Upper lobe of right lung (tissue), 1 donor: ENCODE data around the gene HPS6. TPM values are rescaled to one million over a fixed set of nuclear protein-coding genes. Genes with fewer than 3 reads are reported as not detected.

Experiments used
- ATAC-seq: fragments of 200-7000 bp; cut with Tn5 transposase; one replicate; pipeline ENCODE4 v1.9.1; 2020; ENCODE audit warnings: mild to moderate bottlenecking, moderate library complexity
- DNase-seq: peaks from one replicate; pipeline ENCODE4 v3.0.0-alpha.2; 2020
- H3K27ac ChIP-seq: fragments of 200-600 bp; one replicate; pipeline ENCODE4 v1.8.0; 2022
- H3K27me3 ChIP-seq: fragments of 200-600 bp; one replicate; pipeline ENCODE4 v1.8.0; 2022; ENCODE audit warnings: mild to moderate bottlenecking
- H3K36me3 ChIP-seq: fragments of 200-600 bp; one replicate; pipeline ENCODE4 v1.8.0; 2022
- H3K4me1 ChIP-seq: fragments of 200-600 bp; one replicate; pipeline ENCODE4 v1.8.0; 2022
- H3K4me3 ChIP-seq: fragments of 200-600 bp; one replicate; pipeline ENCODE4 v1.8.0; 2022; ENCODE audit warnings: mild to moderate bottlenecking
- H3K9me3 ChIP-seq: fragments of 200-600 bp; one replicate; pipeline ENCODE4 v1.8.0; 2022
- intact Hi-C: fragments of 100-400 bp; cut with DNase I; formaldehyde crosslinking; loops from one replicate; pipeline ENCODE4 v1.11.0; 2022
- total RNA-seq: library from RNA; stranded (reverse); fragmentation: NEBNext Ultra II Directional; extraction: Animal tissue kit (Norgen Biotek cat#: 25700); gene quantifications from one replicate; pipeline ENCODE4 v1.2.1, GENCODE V29; 2021
- TF ChIP-seq, protein P1 (sequence below): fragments of 200-600 bp; IDR thresholded peaks from one replicate; pipeline ENCODE4 v1.8.0; 2022; ENCODE audit warnings: antibody characterized with exemption
- donor health status: DM: no; HTN: yes; CAD: no; lungs with severe emphysema.

Gene HPS6
- total RNA-seq, 1 donor from 2014 or later: 22.6 TPM

DNA sequence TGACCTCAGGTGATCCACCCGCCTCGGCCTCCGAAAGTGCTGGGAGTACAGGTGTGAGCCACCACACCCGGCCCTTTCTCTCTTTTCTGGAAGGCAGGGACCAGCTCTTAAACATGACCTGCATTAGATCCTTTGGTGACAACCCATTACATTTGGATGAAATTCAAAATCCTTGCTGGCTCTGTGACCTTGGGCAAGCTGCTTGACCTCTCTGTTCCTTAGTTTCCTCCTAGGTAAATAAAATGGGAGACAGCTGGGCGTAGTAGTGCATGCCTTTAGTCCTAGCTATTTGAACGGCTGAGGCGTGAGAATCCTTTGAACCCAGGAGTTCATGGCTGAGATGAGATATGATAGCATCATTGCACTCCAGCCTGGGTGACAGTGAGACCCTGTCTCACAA, 31.3 kb downstream of the HPS6 start:
- ATAC-seq (no peak), DNase-seq (no peak)
- Histone ChIP-seq H3K4me1 (no peaks in the 10 kb centered on the region), H3K36me3 (no peaks in the 10 kb centered on the region), H3K27me3 (no peaks in the 10 kb centered on the region), H3K27ac (no peak overlapping the region), H3K9me3 (no peaks in the 10 kb centered on the region), H3K4me3 (no peak overlapping the region)
- intact Hi-C loops: no loop called here
- TF ChIP-seq, protein P1, sequence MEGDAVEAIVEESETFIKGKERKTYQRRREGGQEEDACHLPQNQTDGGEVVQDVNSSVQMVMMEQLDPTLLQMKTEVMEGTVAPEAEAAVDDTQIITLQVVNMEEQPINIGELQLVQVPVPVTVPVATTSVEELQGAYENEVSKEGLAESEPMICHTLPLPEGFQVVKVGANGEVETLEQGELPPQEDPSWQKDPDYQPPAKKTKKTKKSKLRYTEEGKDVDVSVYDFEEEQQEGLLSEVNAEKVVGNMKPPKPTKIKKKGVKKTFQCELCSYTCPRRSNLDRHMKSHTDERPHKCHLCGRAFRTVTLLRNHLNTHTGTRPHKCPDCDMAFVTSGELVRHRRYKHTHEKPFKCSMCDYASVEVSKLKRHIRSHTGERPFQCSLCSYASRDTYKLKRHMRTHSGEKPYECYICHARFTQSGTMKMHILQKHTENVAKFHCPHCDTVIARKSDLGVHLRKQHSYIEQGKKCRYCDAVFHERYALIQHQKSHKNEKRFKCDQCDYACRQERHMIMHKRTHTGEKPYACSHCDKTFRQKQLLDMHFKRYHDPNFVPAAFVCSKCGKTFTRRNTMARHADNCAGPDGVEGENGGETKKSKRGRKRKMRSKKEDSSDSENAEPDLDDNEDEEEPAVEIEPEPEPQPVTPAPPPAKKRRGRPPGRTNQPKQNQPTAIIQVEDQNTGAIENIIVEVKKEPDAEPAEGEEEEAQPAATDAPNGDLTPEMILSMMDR: no peak

DNA sequence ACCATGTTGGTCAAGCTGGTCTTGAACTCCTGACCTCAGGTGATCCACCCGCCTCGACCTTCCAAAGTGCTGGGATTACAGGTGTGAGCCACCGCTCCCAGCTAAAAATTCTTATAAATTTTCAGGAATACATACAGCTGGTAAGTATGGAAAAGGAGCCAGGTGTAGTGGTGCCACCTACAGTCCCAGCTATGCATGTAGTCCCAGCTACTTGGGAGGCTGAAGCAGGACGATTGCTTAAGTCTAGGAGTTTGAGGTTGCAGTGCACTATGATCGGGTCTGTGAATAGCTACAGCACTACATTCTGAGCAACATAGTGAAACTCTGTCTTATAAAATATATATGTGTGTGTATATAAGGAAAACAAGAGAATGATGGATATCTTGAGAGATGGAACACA, 36.0 kb downstream of the HPS6 start:
- TF ChIP-seq, protein P1: no peak
- H3K9me3 ChIP-seq: no peaks in the 10 kb centered on the region
- H3K27ac ChIP-seq: no peak overlapping the region
- peaks cover 8% of the 10 kb centered on the region for H3K36me3 ChIP-seq
- no peaks in the 10 kb centered on the region for H3K27me3 ChIP-seq
- no peak overlapping the region for H3K4me3 ChIP-seq
- H3K4me1 ChIP-seq: no peaks in the 10 kb centered on the region
- no peak for ATAC-seq
- intact Hi-C loops: no loop called here
- DNase-seq: no peak

DNA sequence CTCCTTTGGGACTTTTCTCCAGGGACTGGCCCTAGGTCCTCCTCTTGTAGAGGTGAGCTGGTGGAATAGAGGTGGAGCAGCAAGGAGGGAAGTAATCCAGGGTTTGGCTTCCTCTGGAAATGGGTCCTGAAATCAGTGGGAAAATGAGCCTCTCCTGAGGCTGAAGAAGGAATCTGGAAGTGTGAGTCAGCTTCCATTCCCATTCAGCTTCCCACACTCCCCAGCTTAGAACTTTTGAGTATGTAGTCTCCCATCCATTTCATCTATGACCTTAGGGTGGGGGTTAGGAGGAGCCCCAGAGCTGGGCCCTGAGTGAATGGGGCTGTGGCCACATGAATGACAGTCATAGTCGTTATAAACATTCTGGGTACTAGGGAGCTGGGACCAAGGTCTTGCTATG, 37.3 kb downstream of the HPS6 start:
- TF ChIP-seq, protein P1: no peak
- intact Hi-C loops: no loop called here
- no peak for ATAC-seq

DNA sequence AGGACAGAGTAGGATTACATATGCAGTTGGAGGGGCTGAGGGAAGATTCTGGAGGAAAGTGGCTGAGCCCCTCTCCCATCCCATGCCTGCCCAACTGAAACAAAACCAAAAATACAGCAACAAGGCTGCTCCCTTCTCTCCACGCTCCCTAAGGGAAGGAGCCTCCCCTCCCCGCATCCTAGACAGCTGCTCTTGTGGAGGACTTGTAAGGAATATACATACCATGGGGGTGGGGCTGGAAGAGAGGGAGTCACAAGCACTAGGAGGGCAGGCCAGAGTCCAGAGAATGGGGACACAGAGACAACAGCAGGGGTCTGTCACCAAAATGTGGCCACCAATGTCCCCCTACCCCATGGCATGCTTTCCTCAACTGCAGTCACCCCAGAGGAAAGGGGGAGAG, 41.8 kb downstream of the HPS6 start:
- TF ChIP-seq, protein P1: no peak
- H3K27ac ChIP-seq: no peak overlapping the region
- no peaks in the 10 kb centered on the region for H3K4me1 ChIP-seq
- no peaks in the 10 kb centered on the region for H3K27me3 ChIP-seq
- no peak overlapping the region for H3K4me3 ChIP-seq
- intact Hi-C loops: no loop called here
- DNase-seq (no peak), ATAC-seq (no peak)
- H3K36me3 ChIP-seq: peaks cover 57% of the 10 kb centered on the region
- H3K9me3 ChIP-seq: no peaks in the 10 kb centered on the region

More for the DNA sequence above, 37.3 kb downstream of the HPS6 start:
- H3K27me3 ChIP-seq: no peaks in the 10 kb centered on the region
- H3K4me3 ChIP-seq: no peak overlapping the region
- H3K27ac ChIP-seq: no peak overlapping the region
- peaks cover 18% of the 10 kb centered on the region for H3K36me3 ChIP-seq
- no peaks in the 10 kb centered on the region for H3K9me3 ChIP-seq
- DNase-seq: no peak
- H3K4me1 ChIP-seq: no peaks in the 10 kb centered on the region

GRCh38 chr10:102109166-102110116, 44.3 kb downstream of the HPS6 start:
- no peak for DNase-seq

More at GRCh38 chr10:102109166-102110116, 44.3 kb downstream of the HPS6 start:
- Histone ChIP-seq H3K36me3 (peaks cover 53% of the 10 kb centered on the region), H3K27ac (no peak overlapping the region), H3K4me3 (no peak overlapping the region), H3K4me1 (peaks cover 20% of the 10 kb centered on the region), H3K9me3 (no peaks in the 10 kb centered on the region), H3K27me3 (no peaks in the 10 kb centered on the region)
- ATAC-seq: no peak
- intact Hi-C loops: no loop called here
- TF ChIP-seq, protein P1: no peak
